Measurements from ENCODE around the gene MRAP2.

- TF ChIP-seq, protein P1, sequence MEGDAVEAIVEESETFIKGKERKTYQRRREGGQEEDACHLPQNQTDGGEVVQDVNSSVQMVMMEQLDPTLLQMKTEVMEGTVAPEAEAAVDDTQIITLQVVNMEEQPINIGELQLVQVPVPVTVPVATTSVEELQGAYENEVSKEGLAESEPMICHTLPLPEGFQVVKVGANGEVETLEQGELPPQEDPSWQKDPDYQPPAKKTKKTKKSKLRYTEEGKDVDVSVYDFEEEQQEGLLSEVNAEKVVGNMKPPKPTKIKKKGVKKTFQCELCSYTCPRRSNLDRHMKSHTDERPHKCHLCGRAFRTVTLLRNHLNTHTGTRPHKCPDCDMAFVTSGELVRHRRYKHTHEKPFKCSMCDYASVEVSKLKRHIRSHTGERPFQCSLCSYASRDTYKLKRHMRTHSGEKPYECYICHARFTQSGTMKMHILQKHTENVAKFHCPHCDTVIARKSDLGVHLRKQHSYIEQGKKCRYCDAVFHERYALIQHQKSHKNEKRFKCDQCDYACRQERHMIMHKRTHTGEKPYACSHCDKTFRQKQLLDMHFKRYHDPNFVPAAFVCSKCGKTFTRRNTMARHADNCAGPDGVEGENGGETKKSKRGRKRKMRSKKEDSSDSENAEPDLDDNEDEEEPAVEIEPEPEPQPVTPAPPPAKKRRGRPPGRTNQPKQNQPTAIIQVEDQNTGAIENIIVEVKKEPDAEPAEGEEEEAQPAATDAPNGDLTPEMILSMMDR (conservative IDR thresholded peaks at IDR 0.05; ENCODE audit: low read depth in 2 of 2) = no peak
- TF ChIP-seq POLR2AphosphoS5 (IDR thresholded peaks at IDR 0.05; ENCODE audit: low read depth) = no peak
- no peak for TF ChIP-seq CREB1 (CRISPR knock-in tag; IDR thresholded peaks at IDR 0.05; ENCODE audit: low read depth)
- no peak for TF ChIP-seq JUNB (IDR thresholded peaks at IDR 0.05; ENCODE audit: unreplicated experiment)
- no peak for TF ChIP-seq REST (IDR thresholded peaks at IDR 0.05; ENCODE audit: unreplicated experiment)
- TF ChIP-seq EZH2 (IDR thresholded peaks at IDR 0.05; ENCODE audit: low read depth, unreplicated experiment) = no peak
- no peak for TF ChIP-seq EZH2phosphoT487 (IDR thresholded peaks at IDR 0.05; ENCODE audit: unreplicated experiment)
- TF ChIP-seq ZNF462 (CRISPR knock-in tag; IDR thresholded peaks at IDR 0.05) = no peak
- TF ChIP-seq ETS1 (IDR thresholded peaks at IDR 0.05) = no peak
- TF ChIP-seq STAT1 (IDR thresholded peaks at IDR 0.05; ENCODE audit: unreplicated experiment) = no peak
- TF ChIP-seq NANOG (IDR thresholded peaks at IDR 0.05; ENCODE audit: borderline replicate concordance) = no peak
- TF ChIP-seq ZNF114 (CRISPR knock-in tag; IDR thresholded peaks at IDR 0.05) = no peak
Observed at GRCh38 chr6:84078335-84078734, 44.8 kb downstream of the MRAP2 start.

All from GM23338 (cell line).